ENCODE data around the gene MRTFA. TPM values are rescaled to one million over a fixed set of nuclear protein-coding genes. Genes with fewer than 3 reads are reported as not detected.

Gene MRTFA
- total RNA-seq, 4 donors from 2014 or later, result 16.5 to 57.8 (median 48.9) TPM

DNA sequence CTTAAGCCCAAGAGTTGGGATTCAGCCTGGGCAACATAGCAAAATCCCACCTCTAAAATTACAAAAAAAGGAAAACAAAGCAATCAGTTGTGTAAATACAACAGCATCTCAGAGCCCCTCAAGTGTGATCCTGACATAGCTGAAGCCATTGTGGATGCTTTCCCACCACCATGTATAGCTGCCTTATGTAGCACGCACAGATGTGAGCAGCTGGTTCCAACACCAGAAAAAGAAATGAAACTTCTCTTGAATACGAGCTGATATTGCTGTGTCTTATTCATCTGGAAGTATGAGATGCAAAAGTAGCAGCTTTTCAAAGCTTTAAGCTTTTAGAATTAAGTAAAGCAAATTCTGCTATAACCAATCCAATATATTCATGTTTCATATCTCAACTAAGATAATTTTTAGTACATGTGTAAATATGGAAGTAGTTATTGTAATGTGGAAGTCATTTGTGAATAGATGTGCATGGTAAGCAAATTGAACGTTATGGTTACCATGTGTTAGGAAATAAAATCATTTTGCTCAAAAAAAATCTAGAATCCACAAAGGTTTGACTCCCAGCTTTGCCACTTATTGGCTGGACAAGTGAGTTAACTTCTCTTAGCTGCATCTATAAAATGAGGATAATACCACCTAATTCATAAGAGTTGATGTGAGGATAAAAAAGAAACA is 203.0 kb downstream of the MRTFA start:
- TF ChIP-seq, protein P1, sequence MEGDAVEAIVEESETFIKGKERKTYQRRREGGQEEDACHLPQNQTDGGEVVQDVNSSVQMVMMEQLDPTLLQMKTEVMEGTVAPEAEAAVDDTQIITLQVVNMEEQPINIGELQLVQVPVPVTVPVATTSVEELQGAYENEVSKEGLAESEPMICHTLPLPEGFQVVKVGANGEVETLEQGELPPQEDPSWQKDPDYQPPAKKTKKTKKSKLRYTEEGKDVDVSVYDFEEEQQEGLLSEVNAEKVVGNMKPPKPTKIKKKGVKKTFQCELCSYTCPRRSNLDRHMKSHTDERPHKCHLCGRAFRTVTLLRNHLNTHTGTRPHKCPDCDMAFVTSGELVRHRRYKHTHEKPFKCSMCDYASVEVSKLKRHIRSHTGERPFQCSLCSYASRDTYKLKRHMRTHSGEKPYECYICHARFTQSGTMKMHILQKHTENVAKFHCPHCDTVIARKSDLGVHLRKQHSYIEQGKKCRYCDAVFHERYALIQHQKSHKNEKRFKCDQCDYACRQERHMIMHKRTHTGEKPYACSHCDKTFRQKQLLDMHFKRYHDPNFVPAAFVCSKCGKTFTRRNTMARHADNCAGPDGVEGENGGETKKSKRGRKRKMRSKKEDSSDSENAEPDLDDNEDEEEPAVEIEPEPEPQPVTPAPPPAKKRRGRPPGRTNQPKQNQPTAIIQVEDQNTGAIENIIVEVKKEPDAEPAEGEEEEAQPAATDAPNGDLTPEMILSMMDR (IDR thresholded peaks at IDR 0.05; ENCODE audit: low read depth), result no peak

DNA sequence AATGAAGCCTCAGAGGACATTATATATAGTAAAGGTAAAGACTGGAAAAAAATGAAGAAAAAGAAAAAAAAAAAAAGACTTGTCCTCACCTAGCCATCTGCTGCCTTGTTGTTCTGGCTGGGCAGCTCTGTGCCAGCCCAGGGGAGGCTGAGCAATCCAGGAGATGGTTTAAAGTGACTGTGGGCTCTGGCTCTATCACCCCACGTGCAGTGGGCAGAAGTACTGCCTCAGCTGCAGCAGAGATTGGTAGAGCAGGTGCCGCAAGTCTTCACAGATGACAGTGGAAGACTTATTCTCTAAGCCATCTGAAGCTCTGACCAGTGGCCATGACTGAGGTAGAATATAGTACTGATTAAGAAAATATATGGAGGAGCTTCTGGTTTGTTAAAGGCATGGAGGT is 203.9 kb downstream of the MRTFA start:
- TF ChIP-seq, protein P1 (IDR thresholded peaks at IDR 0.05; ENCODE audit: low read depth), result no peak

DNA sequence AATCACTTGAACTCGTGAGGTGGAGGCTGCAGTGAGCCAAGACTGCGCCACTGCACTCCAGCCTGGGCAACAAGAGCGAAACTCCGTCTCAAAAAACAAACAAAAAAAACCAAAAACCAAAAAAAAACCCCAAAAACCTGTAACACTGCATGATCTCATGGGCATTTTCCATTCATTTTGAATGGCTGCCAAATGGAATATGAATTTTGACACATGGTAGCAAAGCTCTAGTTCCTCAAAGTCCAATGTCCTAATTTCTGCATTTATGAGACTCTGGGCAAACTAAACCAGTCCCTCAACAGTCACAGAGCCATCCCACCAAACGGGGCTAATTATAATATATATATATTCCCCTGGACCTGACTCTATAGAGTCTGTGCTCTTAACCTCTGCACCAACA is 204.4 kb downstream of the MRTFA start:
- TF ChIP-seq, protein P1 (IDR thresholded peaks at IDR 0.05; ENCODE audit: low read depth), result no peak

DNA sequence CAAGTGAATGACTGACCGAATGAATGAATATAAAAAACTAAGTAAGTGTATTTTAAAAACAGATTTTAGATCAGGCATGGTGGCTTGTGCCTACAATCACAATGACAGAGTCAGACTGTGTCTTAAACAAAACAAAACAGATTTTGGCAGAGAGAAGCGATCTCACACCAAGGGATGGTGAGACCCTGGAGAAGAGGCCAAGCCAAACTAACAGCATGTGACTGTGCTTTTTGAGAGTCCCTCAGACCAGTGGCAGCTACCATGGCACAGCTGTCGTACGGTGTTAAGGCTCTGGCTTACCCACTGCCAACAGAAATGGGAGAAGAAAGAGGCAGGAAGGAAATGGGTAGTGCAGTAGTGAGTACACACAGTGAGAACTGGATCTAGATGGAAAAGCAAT is 205.5 kb downstream of the MRTFA start:
- TF ChIP-seq, protein P1 (IDR thresholded peaks at IDR 0.05; ENCODE audit: low read depth), result no peak

DNA sequence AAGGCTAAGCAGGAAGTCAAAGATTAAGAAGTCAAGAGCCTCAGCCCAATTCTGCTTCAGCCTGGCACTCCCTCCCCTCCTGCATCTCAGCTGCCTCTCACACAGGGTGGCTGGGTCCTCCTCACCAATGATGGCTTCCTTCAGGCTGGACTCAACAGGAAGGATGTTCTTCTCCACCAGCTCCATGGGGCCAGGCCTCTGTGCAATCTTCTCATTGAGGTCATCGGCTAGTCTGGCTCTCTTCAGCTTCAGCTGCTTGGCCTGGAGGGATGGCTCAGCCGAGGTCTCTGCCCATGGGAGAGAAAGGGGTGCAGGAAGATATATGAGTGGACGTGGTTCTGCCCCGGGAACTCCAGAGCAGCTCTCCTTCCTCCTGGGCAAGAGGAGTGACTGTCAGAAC is 207.0 kb downstream of the MRTFA start:
- TF ChIP-seq, protein P1 (IDR thresholded peaks at IDR 0.05; ENCODE audit: low read depth), result no peak

DNA sequence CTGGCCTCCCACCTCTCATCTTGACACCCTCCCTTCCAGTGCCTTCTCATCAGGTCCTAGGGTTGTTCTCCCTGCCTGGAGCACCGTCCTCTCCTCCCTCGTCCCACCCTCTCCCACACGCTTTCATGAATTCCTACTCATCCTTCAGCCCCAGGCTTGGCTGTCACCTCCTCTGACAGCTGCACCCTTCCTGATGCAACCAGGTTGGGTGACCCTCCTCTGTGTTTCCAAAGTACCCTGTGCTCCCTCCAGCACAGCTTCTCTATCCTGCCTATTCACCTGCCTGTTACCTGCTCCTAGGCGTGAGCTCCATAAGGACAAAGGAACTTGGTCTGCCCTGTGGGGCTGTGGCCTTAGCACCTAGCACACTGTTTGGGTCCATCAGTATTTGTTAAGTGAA is 207.7 kb downstream of the MRTFA start:
- TF ChIP-seq, protein P1 (IDR thresholded peaks at IDR 0.05; ENCODE audit: low read depth), result no peak

DNA sequence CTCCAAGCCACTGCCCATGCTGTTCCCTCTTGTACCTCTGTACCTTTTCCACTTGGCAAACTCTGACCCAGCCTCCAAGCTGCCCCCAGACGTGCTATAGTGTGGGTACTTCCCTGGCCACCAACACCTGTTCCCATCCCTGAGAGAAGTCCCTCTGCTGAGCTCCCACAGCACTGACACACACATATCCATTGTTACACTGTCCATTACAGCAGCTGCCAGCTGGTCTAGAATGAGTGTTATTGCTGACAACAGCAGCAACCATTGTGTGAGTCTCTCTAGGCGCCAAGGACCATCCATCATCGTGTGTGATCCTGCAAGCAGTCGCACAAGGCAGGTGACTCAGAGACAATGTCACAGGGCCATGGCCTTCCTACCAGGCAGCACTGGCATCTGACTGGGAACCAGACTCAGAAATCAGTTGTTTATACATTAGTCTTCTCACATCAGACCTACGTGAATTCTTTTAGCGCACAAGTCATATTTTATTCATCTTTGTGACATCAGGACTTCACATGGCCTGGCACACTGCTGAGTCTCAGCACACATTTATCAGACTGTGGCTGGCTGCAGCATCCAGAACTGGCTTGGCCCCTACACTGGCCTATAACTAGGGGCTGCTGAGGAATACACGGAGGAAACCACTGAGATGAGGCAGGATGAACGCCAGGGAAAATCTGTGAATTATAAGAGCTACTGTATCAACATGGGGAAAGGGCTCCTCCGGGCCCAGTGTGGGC is 209.8 kb downstream of the MRTFA start:
- TF ChIP-seq, protein P1 (IDR thresholded peaks at IDR 0.05; ENCODE audit: low read depth), result no peak

All from subcutaneous adipose tissue (tissue), 4 donors.